ENCODE measurements around the gene SRMS.

The SRMS gene

DNA sequence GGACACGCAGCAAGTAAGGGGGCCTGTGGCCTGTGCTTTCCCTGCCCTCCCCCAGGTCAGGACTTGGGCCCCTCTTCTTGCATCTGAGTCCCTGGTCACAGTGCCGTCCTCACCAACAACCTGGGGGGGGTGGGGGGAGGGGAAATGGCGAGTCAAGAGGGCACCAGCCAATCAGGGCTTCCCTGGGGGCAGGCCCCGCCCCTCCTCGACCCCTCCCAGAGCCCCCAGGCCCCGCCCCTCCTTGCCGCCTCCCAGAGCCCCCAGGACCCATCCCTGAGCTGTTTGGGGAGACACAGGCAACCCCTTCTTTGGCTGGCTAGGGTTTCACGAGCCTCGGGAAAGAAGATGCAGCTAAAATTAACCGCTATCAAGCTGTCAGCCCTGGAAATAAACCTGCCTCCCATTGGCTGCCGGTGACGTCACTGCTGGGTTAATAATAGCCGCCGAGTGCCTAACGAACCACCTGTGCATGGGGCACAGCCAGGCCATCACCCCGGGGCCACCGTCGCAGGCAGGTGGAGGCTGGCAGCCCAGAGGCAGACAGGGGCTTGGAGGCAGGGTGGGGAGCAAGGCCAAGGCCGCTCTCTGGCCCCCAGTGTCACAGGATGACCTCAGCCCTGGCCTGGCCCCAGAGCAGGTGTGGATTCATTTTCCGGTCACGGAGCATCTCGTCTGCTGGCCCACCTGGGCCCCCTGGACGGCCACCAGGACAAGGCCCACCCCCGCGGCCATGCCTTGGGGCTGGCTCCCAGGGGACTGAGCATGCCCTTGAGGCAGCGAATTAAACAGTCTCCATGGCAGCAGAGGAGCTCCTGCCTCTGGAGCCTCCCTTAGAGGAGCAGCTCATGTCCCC is 45.5 kb downstream of the SRMS start:
- no peak for DNase-seq (ENCODE audit: low read depth in 2 of 2)

DNA sequence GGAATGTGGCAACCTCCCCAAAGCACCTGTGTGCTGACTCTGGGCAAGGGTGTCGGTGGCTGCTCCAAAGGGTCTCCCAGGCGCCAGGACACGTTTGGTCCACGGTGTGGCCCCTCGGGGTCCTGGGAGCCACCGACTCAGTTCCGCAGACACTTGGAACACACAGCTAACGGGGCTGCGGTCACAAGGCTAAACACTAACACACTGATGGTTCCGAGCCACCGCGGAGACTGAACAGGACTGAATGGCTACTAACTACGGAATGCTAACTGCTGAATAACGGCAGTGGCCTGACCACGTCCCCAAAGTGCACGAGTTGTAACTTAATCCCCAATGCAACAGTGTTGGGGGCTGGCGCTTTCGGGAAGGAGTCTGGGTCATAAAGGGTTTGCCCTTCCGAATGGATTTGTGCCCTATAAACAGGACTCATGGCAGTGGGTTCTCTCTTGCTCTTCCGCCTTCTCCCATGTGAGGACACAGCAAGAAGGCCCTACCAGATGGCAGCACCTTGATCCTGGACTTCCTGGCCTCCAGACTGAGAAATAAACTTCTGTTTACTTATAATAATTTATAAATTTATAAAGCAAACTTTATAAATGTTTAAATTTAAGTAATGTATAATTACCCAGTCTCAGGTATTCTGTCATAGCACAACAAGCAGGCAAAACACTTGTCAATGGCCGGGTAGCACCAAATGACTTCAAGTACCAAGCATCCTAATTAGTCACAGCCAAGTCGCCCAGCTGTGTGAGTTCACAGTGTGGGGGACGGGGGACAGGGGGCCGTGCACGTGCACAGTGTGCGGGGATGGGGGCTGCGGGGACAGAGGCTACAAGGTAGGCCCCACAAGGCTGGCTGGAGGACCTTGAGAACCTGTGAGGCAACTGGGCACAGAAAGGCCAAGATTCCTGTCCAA is 46.4 kb downstream of the SRMS start:
- no peak for DNase-seq (ENCODE audit: low read depth in 2 of 2)

DNA sequence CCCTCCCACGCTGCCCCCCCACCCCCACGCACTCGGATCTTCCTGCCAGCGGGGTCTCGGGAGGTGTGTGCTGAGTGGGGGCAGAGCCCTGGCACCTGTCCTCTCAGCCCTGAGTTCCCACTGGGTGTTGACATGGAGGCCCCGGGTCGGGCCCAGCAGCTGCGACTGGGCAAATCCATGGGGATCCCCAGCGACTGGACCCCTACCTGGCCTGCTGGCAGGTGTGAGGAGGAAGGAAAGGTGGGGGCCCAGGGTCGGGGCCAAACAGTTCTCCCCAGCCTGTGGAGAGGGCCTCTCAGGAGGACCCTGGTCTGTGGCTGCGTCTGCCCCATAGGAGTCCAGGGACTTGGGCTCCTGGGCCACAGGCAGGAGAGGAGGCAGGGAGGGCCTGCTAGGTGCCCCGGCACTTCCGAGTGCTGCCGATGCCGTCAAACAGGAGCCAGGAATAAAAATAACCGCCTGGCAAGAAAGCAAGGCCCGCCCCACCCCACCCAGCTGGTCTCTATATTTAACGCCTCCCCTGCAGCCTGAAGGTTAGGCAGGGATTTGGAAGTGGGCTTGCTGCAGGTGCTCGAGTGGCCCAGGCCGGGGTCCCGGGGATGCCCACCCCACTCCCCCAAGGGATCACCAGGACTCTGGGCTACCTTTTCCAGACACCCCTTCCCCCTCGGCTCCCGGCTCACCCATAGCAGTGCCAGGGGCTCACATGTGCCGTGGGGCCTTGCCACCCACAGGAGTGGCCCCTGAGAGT is 47.2 kb downstream of the SRMS start:
- DNase-seq (ENCODE audit: low read depth in 2 of 2) = no peak

GRCh38 chr20:63499338-63499969 is 48.1 kb downstream of the SRMS start:
- no peak for DNase-seq (ENCODE audit: low read depth in 2 of 2)

DNA sequence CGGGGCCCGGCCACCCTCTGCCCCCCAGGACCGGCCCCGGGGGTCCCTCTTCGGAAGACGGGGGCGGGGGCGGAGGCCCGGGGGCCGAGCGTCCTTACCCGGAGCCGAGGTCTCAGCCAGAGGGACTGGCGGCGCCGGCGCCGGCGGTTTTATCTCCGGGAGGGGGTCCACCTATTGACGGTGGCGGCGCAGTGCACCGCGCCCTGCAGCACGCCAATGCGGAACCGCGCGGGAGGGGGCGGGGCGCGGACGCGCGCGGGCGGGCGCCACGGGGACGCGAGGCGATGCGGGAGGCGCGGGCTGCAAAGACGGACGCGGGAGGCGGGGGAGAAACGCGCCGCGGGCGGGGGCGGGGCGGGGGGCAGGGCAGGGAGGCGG is 48.6 kb downstream of the SRMS start, which contains the start of gene EEF1A2:
TSS of gene EEF1A2 (minus strand) at position 124 of the 378 bp plus-strand sequence. CDS start 1,320 bp downstream, outside the sequence.
- DNase-seq (ENCODE audit: low read depth in 2 of 2) = no peak

- no peak for DNase-seq (ENCODE audit: low read depth in 2 of 2)
Observed at GRCh38 chr20:63497946-63498935, 49.3 kb downstream of the SRMS start.

DNA sequence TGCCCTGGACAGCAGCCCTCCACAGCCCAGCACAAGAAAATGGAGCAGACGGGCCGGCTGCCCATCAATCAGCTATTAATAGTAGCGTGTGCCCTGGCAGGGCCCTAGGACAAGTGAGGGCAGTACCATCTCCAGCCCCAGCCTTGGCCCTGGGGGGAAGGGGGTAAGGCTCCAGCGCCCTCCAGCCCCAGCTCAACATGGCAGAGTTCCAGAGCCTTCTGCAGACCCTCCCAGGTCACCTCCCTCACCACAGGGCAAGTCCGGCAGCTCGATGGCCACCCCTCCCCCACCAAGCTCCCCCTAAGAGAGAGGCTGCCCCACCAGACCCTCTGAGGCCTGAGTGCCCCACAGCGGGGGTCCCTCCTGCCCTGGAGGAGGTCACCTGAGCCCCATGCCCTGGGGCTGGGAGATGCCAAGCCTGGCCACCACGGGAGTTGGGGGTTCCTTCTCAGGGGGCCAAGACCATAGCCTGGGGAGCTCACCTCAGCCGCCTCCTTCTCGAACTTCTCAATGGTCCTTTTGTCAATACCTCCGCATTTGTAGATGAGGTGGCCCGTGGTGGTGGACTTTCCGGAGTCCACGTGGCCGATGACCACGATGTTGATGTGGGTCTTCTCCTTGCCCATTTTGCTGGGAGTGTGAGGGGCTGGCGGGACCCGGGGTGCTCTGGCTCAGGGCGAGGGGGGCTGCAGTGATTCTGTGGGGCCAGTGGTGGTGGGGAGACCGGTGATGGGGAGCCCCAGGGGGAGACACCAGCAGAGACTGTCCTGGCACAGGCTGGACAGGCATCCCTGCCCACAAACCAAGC is 50.2 kb downstream of the SRMS start:
- DNase-seq (ENCODE audit: low read depth in 2 of 2) = no peak

DNA sequence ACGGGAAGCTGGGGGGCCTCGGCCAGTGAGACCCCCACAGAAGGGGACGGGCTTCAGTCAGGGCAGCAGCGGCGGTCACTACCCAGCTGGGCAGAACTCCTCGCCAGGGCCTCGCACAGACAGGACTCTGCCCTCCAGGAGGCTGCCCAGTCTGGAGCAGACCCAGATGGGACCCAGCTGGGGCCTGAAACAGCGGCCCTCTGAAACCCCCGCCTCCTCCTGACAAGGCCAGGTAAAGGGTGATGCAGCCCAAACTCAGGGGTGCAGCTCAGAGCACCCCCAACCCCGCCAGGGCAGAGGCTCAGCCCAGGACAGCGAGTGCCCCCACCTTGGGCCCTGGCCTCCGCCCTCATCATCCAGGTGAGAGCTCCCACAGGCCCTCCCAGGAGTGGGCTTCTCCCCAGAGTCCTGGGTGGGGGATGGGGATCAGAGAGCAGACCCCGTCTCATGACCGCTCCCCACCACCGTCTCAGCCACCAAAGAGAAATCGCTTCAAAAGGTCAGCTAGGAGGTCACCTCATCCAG is 50.9 kb downstream of the SRMS start:
- no peak for DNase-seq (ENCODE audit: low read depth in 2 of 2)

DNA sequence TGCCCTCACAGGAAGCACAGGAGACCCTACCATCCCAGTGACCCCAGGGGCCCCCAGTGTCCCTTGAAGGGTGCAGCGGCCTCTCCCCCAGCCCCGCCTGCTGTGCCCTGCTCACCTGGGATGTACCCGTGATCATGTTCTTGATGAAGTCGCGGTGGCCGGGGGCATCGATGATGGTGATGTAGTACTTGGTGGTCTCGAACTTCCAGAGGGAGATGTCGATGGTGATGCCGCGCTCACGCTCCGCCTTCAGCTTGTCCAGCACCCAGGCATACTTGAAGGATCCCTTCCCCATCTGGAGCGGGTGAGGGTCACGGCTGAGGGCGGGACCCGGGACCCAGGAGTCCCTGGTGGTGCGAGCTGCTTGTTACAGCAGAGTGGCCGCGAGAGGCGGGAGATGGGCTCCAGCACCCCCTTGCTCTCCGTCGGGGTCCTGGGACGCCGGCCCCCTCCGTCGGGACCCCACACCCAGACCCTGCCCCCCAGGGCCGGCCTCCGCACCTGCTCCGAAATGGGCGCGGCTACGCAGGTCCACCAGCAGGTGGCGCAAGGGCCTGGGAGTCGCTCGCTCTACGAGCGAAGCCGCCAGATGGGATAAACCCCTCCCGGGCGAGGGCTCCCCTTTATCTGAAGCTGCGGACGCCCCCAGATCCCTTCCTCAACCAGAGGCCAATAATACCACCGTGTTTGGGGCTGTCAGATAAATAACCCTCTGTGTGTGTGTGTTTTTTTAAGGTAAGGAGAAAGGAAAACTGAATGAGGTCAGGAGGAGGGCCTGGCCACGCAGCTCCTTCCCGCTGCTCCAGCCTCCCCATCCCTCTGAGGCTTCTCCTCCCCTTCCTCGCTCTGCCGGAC is 51.6 kb downstream of the SRMS start:
- DNase-seq (ENCODE audit: low read depth in 2 of 2) = peak; percentile 38 to 75

DNA sequence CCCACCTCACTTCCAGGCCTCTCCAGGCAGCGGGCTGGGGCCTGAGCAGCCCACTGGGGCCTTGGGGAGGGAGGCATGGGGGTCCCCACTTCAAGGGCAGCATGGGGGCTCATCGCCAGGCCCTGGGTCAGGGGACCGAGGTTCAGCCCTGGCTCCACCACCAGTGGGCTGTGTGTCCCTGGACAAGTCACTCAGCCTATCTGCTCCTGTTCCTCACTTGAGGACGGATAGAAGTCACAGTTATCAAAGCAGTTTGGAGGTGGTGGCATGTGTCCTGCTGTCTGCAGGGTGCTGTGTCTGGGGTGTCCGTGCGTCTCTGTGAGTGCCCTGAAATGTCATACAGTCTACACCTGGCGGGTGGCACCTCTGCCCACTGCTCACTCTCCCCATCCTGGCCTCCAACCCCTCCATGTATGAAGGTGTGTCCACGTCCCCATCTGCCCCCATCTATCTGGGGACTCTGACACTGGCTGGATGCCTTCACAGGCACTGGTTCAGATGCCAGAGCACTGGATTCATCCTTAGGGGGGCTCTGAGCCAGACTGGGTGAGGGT is 52.3 kb downstream of the SRMS start:
- no peak for DNase-seq (ENCODE audit: low read depth in 2 of 2)

GRCh38 chr20:63494420-63495166 is 53.0 kb downstream of the SRMS start:
- no peak for DNase-seq (ENCODE audit: low read depth in 2 of 2)

GRCh38 chr20:63494084-63494419 is 53.5 kb downstream of the SRMS start:
- DNase-seq (ENCODE audit: low read depth in 2 of 2) = no peak

- no peak for DNase-seq (ENCODE audit: low read depth in 2 of 2)
Observed at GRCh38 chr20:63493563-63494020, 54.0 kb downstream of the SRMS start.

GRCh38 chr20:63492982-63493381 is 54.6 kb downstream of the SRMS start:
- no peak for DNase-seq (ENCODE audit: low read depth in 2 of 2)

GRCh38 chr20:63492518-63492917 is 55.0 kb downstream of the SRMS start:
- no peak for DNase-seq (ENCODE audit: low read depth in 2 of 2)

GRCh38 chr20:63491635-63492230 is 55.8 kb downstream of the SRMS start:
- DNase-seq (ENCODE audit: low read depth in 2 of 2) = no peak

GRCh38 chr20:63491078-63491477 is 56.5 kb downstream of the SRMS start:
- no peak for DNase-seq (ENCODE audit: low read depth in 2 of 2)
